ENCODE results near the gene ECE2.

Gene ECE2

GRCh38 chr3:184295771-184296170 is 19.9 kb downstream of the ECE2 start:
- Histone ChIP-seq H3K4me1 (ENCODE audit: insufficient read depth, insufficient read length) (no peaks in the 10 kb centered on the region), H3K36me3 (ENCODE audit: insufficient read depth, insufficient read length, low read length) (peaks cover 12% of the 10 kb centered on the region), H3K9ac (ENCODE audit: insufficient read length, low read depth) (no peak overlapping the region), H3K4me3 (ENCODE audit: insufficient read length, low read depth) (no peak overlapping the region), H3K27me3 (ENCODE audit: insufficient read depth, insufficient read length) (no peaks in the 10 kb centered on the region), H3K9me3 (ENCODE audit: insufficient read depth, low read length) (no peaks in the 10 kb centered on the region)
- TF ChIP-seq YY1 (IDR thresholded peaks at IDR 0.05; ENCODE audit: insufficient read depth, insufficient read length) (no peak), ZNF274 (IDR thresholded peaks at IDR 0.05; ENCODE audit: low read depth, low read length) (no peak), SUZ12 (IDR thresholded peaks at IDR 0.05; ENCODE audit: extremely low read depth, insufficient read depth, insufficient read length) (no peak)
- DNase-seq (ENCODE audit: low read depth, low spot score), result no peak

- no peak overlapping the region for H3K4me3 ChIP-seq (ENCODE audit: insufficient read length, low read depth)
- H3K27me3 ChIP-seq (ENCODE audit: insufficient read depth, insufficient read length), result no peaks in the 10 kb centered on the region
- no peaks in the 10 kb centered on the region for H3K9me3 ChIP-seq (ENCODE audit: insufficient read depth, low read length)
- H3K4me1 ChIP-seq (ENCODE audit: insufficient read depth, insufficient read length), result no peaks in the 10 kb centered on the region
- peaks cover 21% of the 10 kb centered on the region for H3K36me3 ChIP-seq (ENCODE audit: insufficient read depth, insufficient read length, low read length)
- no peak for DNase-seq (ENCODE audit: low read depth, low spot score)
- no peak overlapping the region for H3K9ac ChIP-seq (ENCODE audit: insufficient read length, low read depth)
- TF ChIP-seq ZNF274 (IDR thresholded peaks at IDR 0.05; ENCODE audit: low read depth, low read length), result no peak
- no peak for TF ChIP-seq YY1 (IDR thresholded peaks at IDR 0.05; ENCODE audit: insufficient read depth, insufficient read length)
- no peak for TF ChIP-seq SUZ12 (IDR thresholded peaks at IDR 0.05; ENCODE audit: extremely low read depth, insufficient read depth, insufficient read length)
These were observed 20.8 kb downstream of the ECE2 start for GRCh38 chr3:184296616-184297015.

DNA sequence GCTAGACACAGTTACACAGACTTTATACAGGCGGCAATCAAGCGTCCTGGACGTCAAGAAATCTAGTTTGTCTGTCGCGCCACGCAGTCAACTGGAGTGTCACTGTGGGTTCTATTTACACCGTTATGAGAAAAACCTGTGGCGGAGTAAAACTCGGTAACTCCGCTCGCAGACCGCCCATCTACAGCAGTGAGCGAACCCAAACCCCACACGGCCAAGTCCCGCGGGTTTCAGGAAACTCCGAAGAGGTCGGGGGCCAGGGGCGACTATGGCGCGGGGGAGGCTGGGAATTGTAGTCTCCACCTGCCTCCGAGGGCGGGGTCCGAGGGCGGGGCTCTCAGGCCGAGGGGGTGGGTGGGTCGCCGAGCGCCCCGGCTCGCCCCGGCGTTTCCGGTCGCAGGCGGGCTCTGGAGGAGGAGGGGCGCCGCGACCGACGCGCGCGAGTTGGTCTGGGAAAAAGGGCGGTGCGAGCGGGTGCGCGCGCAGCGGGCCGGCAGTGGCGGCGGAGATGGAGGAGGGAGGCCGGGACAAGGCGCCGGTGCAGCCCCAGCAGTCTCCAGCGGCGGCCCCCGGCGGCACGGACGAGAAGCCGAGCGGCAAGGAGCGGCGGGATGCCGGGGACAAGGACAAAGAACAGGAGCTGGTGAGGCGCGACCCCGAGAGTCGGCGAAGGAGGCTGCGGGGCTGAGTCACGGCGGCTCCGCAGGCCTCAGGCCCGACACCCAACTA is 23.1 kb downstream of the ECE2 start, which contains the start of gene PSMD2:
Gene PSMD2 (plus strand): TSS at position 483 of the 729 bp plus-strand sequence. CDS start 26 bp downstream, at position 509.
- Histone ChIP-seq H3K27me3 (ENCODE audit: insufficient read depth, insufficient read length) (no peaks in the 10 kb centered on the region), H3K36me3 (ENCODE audit: insufficient read depth, insufficient read length, low read length) (peaks cover 44% of the 10 kb centered on the region), H3K4me3 (ENCODE audit: insufficient read length, low read depth) (peak within 1 kb of the TSS; percentile 98), H3K9ac (ENCODE audit: insufficient read length, low read depth) (peak within 1 kb of the TSS; percentile 98), H3K9me3 (ENCODE audit: insufficient read depth, low read length) (no peaks in the 10 kb centered on the region), H3K4me1 (ENCODE audit: insufficient read depth, insufficient read length) (no peaks in the 10 kb centered on the region)
- TF ChIP-seq ZNF274 (IDR thresholded peaks at IDR 0.05; ENCODE audit: low read depth, low read length) (no peak), SUZ12 (IDR thresholded peaks at IDR 0.05; ENCODE audit: extremely low read depth, insufficient read depth, insufficient read length) (no peak), YY1 (IDR thresholded peaks at IDR 0.05; ENCODE audit: insufficient read depth, insufficient read length) (no peak)
- peak; percentile 96 for DNase-seq (ENCODE audit: low read depth, low spot score)

DNA sequence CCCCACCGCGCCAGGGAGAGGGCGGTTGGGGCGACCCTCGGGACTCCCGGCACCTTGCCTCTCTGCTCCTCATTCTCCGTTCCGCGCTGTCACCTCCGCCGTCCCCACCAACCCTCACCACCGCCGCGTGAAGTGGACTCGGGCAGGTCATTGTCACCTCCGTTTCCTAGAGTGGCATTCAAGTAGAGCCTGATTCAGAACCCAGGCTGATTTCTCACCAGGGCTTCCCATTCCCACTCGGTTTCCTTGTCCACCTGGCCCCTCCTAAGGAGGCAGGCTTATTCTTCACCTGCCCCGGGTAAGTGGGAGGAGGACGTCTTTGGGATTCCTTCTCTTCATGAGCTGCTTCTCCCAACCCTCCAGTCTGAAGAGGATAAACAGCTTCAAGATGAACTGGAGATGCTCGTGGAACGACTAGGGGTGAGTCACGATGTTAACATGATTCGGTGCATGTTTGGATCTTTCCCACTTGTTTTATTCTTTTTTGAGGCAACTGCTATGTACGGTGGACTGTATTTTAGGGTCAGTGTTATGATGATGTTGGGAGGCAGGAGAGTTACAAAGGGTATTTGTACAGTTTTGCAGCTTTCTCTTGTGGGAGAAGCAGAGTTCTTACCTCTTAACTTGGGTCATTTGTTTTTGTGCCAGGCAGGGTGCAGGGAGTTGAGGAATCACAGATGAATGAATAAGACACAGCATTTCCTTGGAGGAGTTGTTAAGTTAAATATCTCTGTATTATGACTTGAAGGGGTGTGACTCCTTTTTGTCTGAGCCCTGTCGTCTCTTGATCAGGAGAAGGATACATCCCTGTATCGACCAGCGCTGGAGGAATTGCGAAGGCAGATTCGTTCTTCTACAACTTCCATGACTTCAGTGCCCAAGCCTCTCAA is 23.9 kb downstream of the ECE2 start:
- no peaks in the 10 kb centered on the region for H3K9me3 ChIP-seq (ENCODE audit: insufficient read depth, low read length)
- H3K4me1 ChIP-seq (ENCODE audit: insufficient read depth, insufficient read length), result no peaks in the 10 kb centered on the region
- TF ChIP-seq SUZ12 (IDR thresholded peaks at IDR 0.05; ENCODE audit: extremely low read depth, insufficient read depth, insufficient read length), result no peak
- TF ChIP-seq YY1 (IDR thresholded peaks at IDR 0.05; ENCODE audit: insufficient read depth, insufficient read length), result no peak
- no peak for TF ChIP-seq ZNF274 (IDR thresholded peaks at IDR 0.05; ENCODE audit: low read depth, low read length)
- H3K27me3 ChIP-seq (ENCODE audit: insufficient read depth, insufficient read length), result no peaks in the 10 kb centered on the region
- peak overlapping the region; percentile 98 for H3K9ac ChIP-seq (ENCODE audit: insufficient read length, low read depth)
- H3K4me3 ChIP-seq (ENCODE audit: insufficient read length, low read depth), result peak overlapping the region; percentile 98
- no peak for DNase-seq (ENCODE audit: low read depth, low spot score)
- H3K36me3 ChIP-seq (ENCODE audit: insufficient read depth, insufficient read length, low read length), result peaks cover 52% of the 10 kb centered on the region

- Histone ChIP-seq H3K4me1 (ENCODE audit: insufficient read depth, insufficient read length) (no peaks in the 10 kb centered on the region), H3K36me3 (ENCODE audit: insufficient read depth, insufficient read length, low read length) (peaks cover 58% of the 10 kb centered on the region), H3K27me3 (ENCODE audit: insufficient read depth, insufficient read length) (no peaks in the 10 kb centered on the region), H3K9ac (ENCODE audit: insufficient read length, low read depth) (peak overlapping the region; percentile 98), H3K9me3 (ENCODE audit: insufficient read depth, low read length) (no peaks in the 10 kb centered on the region), H3K4me3 (ENCODE audit: insufficient read length, low read depth) (peak overlapping the region; percentile 98)
- DNase-seq (ENCODE audit: low read depth, low spot score), result no peak
- no peak for TF ChIP-seq YY1 (IDR thresholded peaks at IDR 0.05; ENCODE audit: insufficient read depth, insufficient read length)
- TF ChIP-seq SUZ12 (IDR thresholded peaks at IDR 0.05; ENCODE audit: extremely low read depth, insufficient read depth, insufficient read length), result no peak
- no peak for TF ChIP-seq ZNF274 (IDR thresholded peaks at IDR 0.05; ENCODE audit: low read depth, low read length)
These were observed 24.5 kb downstream of the ECE2 start for GRCh38 chr3:184300378-184300720.

DNA sequence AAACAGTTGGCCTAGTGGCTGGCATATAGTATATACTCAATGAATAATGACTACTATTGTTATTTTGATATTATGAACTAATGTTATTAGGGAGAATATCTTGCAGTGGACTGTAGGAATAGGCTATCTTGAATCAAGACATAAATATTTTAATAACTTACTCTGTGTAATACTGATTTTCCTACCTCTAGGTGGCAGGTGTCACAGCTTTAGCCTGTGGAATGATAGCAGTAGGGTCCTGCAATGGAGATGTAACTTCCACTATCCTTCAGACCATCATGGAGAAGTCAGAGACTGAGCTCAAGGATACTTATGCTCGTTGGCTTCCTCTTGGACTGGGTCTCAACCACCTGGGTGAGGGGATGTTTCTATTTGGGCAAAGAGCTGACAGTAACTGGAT is 29.8 kb downstream of the ECE2 start:
- Histone ChIP-seq H3K36me3 (ENCODE audit: insufficient read depth, insufficient read length, low read length) (peaks cover 95% of the 10 kb centered on the region), H3K9ac (ENCODE audit: insufficient read length, low read depth) (no peak overlapping the region), H3K4me3 (ENCODE audit: insufficient read length, low read depth) (no peak overlapping the region), H3K4me1 (ENCODE audit: insufficient read depth, insufficient read length) (no peaks in the 10 kb centered on the region), H3K9me3 (ENCODE audit: insufficient read depth, low read length) (no peaks in the 10 kb centered on the region), H3K27me3 (ENCODE audit: insufficient read depth, insufficient read length) (no peaks in the 10 kb centered on the region)
- no peak for DNase-seq (ENCODE audit: low read depth, low spot score)
- no peak for TF ChIP-seq SUZ12 (IDR thresholded peaks at IDR 0.05; ENCODE audit: extremely low read depth, insufficient read depth, insufficient read length)
- no peak for TF ChIP-seq YY1 (IDR thresholded peaks at IDR 0.05; ENCODE audit: insufficient read depth, insufficient read length)
- TF ChIP-seq ZNF274 (IDR thresholded peaks at IDR 0.05; ENCODE audit: low read depth, low read length), result no peak

All from NT2/D1 (cell line).